Karpas-422 (cell line): ENCODE results near the gene DLGAP1. TPM values are rescaled to one million over a fixed set of nuclear protein-coding genes. Genes with fewer than 3 reads are reported as not detected.
A peak's percentile ranks its signal among the peaks of the same experiment; 100 is the strongest.

Experiments used
- DNase-seq: peaks from one replicate; pipeline ENCODE4 v3.0.0-alpha.2; 2015
- H2AFZ ChIP-seq: fragments of 200-600 bp; sonication (generic); 2 replicates; pipeline ENCODE4 v1.6.1; 2014; ENCODE audit warnings: antibody characterized with exemption, low read length, mixed read lengths
- H3K27ac ChIP-seq: fragments of 200-600 bp; sonication (generic); 2 replicates; pipeline ENCODE4 v1.5.1; 2014; ENCODE audit warnings: mild to moderate bottlenecking, low read length, moderate library complexity
- H3K27me3 ChIP-seq: fragments of 200-600 bp; sonication (generic); 2 replicates; pipeline ENCODE4 v1.6.1; 2014; ENCODE audit warnings: low read length, mixed read lengths
- H3K36me3 ChIP-seq: fragments of 200-600 bp; sonication (generic); 2 replicates; pipeline ENCODE4 v1.6.1; 2014; ENCODE audit warnings: low read length, mixed read lengths; ENCODE audit not compliant: insufficient read depth
- H3K4me1 ChIP-seq: fragments of 200-600 bp; sonication (generic); 2 replicates; pipeline ENCODE4 v1.6.1; 2014; ENCODE audit warnings: mild to moderate bottlenecking, low read length, mixed read lengths
- H3K4me2 ChIP-seq: fragments of 200-600 bp; sonication (generic); 2 replicates; pipeline ENCODE4 v1.6.1; 2014; ENCODE audit warnings: low read length, low read depth, mild to moderate bottlenecking; ENCODE audit not compliant: poor library complexity, severe bottlenecking
- H3K4me3 ChIP-seq: fragments of 200-600 bp; sonication (generic); 2 replicates; pipeline ENCODE4 v1.5.1; 2014; ENCODE audit warnings: mild to moderate bottlenecking, antibody characterized with exemption, low read length, mixed read lengths
- H3K79me2 ChIP-seq: fragments of 200-600 bp; sonication (generic); 2 replicates; pipeline ENCODE4 v1.6.1; 2014; ENCODE audit warnings: mild to moderate bottlenecking, low read length, mixed read lengths
- H3K9ac ChIP-seq: fragments of 200-600 bp; sonication (generic); 2 replicates; pipeline ENCODE4 v1.6.0; 2014; ENCODE audit warnings: low read length
- H3K9me2 ChIP-seq: fragments of 200-600 bp; sonication (generic), shearing (Covaris generic); replicated peaks from 2 replicates; pipeline ENCODE4 v1.6.0; 2014; ENCODE audit warnings: mild to moderate bottlenecking, low read length, moderate library complexity; ENCODE audit not compliant: insufficient read depth
- H3K9me3 ChIP-seq: fragments of 300-700, 200-600 bp; sonication (generic); 2 replicates; pipeline ENCODE4 v1.6.1; 2014; ENCODE audit warnings: low read length, mixed read lengths
- H4K20me1 ChIP-seq: fragments of 200-600 bp; sonication (generic); 2 replicates; pipeline ENCODE4 v1.6.1; 2014; ENCODE audit warnings: mild to moderate bottlenecking, antibody characterized with exemption, low read length, low read depth; ENCODE audit not compliant: insufficient read depth
- total RNA-seq: library from RNA; depleted of rRNA; stranded (reverse); fragments of >200 nt; shearing (Covaris generic); gene quantifications from 2 replicates; pipeline ENCODE4 v1.2.3, GENCODE V29; 2014; ENCODE audit warnings: low replicate concordance

DLGAP1 gene
- total RNA-seq, 1 experiment from 2014 or later, result 8.8 TPM

DNA sequence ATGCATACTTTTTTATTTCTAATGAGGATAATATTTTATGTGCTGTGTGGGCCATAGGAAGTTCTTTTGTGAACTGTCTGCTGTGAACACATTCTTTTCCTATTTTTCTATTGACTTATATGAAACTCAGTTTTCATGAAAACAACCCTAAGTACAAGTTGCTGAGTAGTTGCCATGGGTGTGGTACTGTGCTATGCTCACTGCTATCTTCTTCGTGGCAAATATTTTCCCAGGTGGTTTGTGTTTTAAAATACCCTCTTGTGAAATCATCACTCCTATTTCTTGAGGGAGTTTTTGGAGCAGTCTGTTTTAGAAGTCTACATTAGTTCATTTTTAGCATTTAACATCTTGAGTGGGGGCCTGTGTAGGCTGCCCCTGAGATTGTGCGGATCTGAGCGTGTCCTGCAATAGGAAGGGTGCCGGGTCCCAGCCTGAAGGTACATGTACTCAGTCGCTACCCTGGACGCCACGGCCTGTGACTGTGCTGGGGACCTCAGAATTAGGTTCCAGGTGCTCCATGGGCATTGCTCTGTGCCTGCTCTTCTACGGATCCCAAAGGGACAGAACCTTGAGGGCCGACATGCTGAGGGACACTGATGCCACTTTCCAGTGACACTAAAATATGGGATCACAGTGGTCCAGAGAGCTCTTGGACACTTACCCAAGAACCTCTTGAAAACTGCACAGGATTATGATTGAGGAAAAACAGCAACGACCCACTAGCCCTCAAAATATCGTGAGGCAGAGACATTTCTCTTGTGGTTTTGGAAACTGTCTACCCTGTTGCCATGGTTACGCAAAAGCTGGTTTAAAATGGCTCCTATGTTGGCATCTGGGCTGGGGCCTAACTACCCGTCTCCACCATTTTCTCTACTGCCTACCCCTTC lies 524.7 kb downstream of the DLGAP1 start:
- H3K4me2 ChIP-seq, result no peak overlapping the region
- peaks cover 36% of the 10 kb centered on the region for H3K4me1 ChIP-seq
- no peaks in the 10 kb centered on the region for H4K20me1 ChIP-seq
- no peaks in the 10 kb centered on the region for H3K27me3 ChIP-seq
- no peak overlapping the region for H3K4me3 ChIP-seq
- H3K9me3 ChIP-seq, result no peaks in the 10 kb centered on the region
- no peaks in the 10 kb centered on the region for H3K9me2 ChIP-seq
- H3K79me2 ChIP-seq, result no peaks in the 10 kb centered on the region
- H3K9ac ChIP-seq, result no peak overlapping the region
- no peak overlapping the region for H3K27ac ChIP-seq
- DNase-seq, result no peak
- no peak overlapping the region for H2AFZ ChIP-seq
- no peaks in the 10 kb centered on the region for H3K36me3 ChIP-seq

DNA sequence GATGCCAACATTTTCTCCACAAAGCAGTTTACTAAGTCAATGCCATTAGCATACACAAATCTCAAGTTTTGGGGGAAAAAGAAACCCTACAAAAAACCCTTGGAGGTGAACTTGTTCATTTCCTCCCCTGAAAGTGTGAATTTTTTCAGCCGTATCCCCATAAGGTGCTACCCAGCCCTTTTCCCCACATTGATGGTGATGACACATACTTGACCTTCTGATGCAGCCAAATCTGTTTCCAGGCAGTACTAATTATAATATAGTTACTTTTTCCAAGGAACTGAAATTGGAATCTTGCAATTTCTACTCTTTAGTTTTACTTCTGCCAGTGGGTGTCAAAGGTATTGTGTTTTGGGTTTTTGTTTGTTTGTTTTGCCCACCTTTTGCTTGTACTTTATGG lies 530.7 kb downstream of the DLGAP1 start:
- Histone ChIP-seq H3K27me3 (no peaks in the 10 kb centered on the region), H3K79me2 (no peaks in the 10 kb centered on the region), H3K4me3 (no peak overlapping the region), H4K20me1 (no peaks in the 10 kb centered on the region), H2AFZ (no peak overlapping the region), H3K4me1 (peaks cover 6% of the 10 kb centered on the region), H3K27ac (no peak overlapping the region), H3K4me2 (no peak overlapping the region), H3K9me2 (no peaks in the 10 kb centered on the region), H3K9me3 (no peaks in the 10 kb centered on the region), H3K36me3 (no peaks in the 10 kb centered on the region), H3K9ac (no peak overlapping the region)
- no peak for DNase-seq

DNA sequence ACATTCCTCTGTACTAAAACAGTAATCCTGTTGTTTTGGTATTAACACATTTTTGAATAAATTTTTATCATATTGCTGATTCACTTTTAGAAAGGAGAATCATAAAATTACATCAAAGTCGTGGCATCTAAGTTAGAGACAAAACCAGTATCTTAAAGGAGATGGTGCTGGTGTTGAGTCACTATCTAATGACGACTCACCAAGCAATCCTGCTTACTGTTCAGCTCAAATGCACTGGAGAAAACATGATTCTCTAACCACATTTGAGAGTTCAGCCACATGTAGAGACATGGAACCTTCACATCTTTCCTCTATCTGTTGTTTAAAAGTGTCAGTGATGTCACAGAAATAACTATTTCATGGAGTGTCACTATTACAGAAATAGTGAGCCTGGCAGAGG lies 531.4 kb downstream of the DLGAP1 start:
- Histone ChIP-seq H3K27ac (no peak overlapping the region), H3K4me3 (no peak overlapping the region), H3K9ac (no peak overlapping the region), H3K27me3 (no peaks in the 10 kb centered on the region), H4K20me1 (no peaks in the 10 kb centered on the region), H3K4me1 (peaks cover 3% of the 10 kb centered on the region; the same call in 1 of the 2 replicates), H3K36me3 (no peaks in the 10 kb centered on the region), H3K9me3 (no peaks in the 10 kb centered on the region), H3K79me2 (no peaks in the 10 kb centered on the region), H3K4me2 (no peak overlapping the region), H3K9me2 (no peaks in the 10 kb centered on the region), H2AFZ (no peak overlapping the region)
- no peak for DNase-seq

DNA sequence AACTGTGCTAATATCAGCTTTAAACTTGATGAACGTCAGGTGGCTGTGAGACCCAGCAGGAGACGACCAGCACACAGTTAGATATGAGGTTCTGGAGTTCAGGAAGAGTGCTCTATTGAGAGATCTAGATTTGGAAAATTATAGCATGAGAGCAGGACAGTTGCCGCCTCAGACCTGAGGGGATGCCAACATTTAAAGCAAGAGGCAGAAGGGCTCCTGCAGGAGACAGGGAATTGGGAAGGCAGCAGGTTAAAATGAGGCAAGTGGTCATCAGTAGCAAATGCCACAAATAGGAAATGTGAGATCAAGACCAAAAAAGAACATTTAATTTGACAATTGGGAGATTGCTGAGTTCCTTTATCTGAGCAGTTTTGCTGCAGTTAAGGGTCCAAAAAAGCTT lies 533.3 kb downstream of the DLGAP1 start:
- H3K9me3 ChIP-seq, result no peaks in the 10 kb centered on the region
- H3K4me1 ChIP-seq, result peaks cover 21% of the 10 kb centered on the region
- H3K9me2 ChIP-seq, result no peaks in the 10 kb centered on the region
- no peak for DNase-seq
- H3K27me3 ChIP-seq, result no peaks in the 10 kb centered on the region
- H4K20me1 ChIP-seq, result no peaks in the 10 kb centered on the region
- no peak overlapping the region for H3K9ac ChIP-seq
- no peak overlapping the region for H3K4me3 ChIP-seq
- no peak overlapping the region for H3K4me2 ChIP-seq
- no peak overlapping the region for H2AFZ ChIP-seq
- H3K27ac ChIP-seq, result no peak overlapping the region
- no peaks in the 10 kb centered on the region for H3K36me3 ChIP-seq
- no peaks in the 10 kb centered on the region for H3K79me2 ChIP-seq

DNA sequence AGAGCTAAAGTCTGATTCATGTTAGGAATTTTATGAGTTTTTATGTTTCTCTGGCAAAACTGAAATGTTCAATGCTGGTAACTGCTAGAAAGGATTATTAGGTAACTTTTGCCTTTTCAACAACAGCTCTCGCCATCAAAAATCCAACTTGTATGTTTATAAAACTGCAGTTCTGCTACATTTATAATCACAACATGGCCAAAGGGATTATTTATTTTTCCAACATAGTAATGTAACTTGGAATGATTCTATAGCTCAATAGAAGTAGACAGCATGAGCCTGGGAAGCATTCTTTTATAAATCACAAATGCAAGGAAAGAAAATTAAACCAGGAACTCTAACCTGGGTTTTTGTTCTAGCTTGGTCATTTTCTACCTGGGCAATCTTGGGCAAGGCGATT lies 534.3 kb downstream of the DLGAP1 start:
- Histone ChIP-seq H3K4me2 (no peak overlapping the region), H3K27me3 (no peaks in the 10 kb centered on the region), H3K27ac (no peak overlapping the region), H2AFZ (no peak overlapping the region), H3K9ac (no peak overlapping the region), H3K9me2 (no peaks in the 10 kb centered on the region), H4K20me1 (no peaks in the 10 kb centered on the region), H3K79me2 (no peaks in the 10 kb centered on the region), H3K4me1 (peaks cover 31% of the 10 kb centered on the region), H3K4me3 (no peak overlapping the region), H3K36me3 (no peaks in the 10 kb centered on the region), H3K9me3 (no peaks in the 10 kb centered on the region)
- no peak for DNase-seq

DNA sequence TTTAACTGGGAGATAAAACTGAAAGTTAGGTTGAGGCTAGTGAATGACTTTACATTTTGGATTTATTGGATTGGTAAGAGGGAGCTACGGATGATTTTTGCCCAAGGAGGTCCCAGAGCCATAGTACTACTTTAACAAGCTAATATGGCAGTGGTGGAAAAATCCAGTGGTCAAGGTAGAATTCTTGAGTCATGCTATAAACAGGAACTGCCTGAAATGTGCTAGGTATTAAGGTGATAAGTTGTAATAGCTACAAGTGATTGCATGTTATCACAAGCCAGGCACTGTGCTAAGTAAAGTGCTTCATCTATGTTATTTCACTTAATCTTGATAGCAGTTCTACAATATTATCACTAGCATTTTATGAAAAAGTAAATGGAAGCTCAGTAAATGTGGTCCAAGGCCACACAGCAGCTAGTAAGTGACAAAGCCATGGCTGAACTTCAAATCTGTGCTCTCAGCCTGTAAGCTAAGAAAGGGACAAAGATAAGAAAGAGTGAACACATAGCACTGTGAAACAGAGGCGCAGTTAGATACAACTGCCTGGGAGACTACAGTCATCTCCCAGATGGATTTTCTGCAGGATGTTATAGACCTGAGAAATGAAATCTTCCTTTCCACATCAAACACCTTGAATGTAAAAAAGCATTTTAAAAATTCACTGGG lies 535.6 kb downstream of the DLGAP1 start:
- no peaks in the 10 kb centered on the region for H3K9me2 ChIP-seq
- no peaks in the 10 kb centered on the region for H3K9me3 ChIP-seq
- no peak overlapping the region for H3K9ac ChIP-seq
- H3K4me2 ChIP-seq, result no peak overlapping the region
- H2AFZ ChIP-seq, result no peak overlapping the region
- no peaks in the 10 kb centered on the region for H4K20me1 ChIP-seq
- no peaks in the 10 kb centered on the region for H3K79me2 ChIP-seq
- H3K36me3 ChIP-seq, result no peaks in the 10 kb centered on the region
- H3K4me3 ChIP-seq, result no peak overlapping the region
- H3K27ac ChIP-seq, result no peak overlapping the region
- no peak for DNase-seq
- H3K27me3 ChIP-seq, result no peaks in the 10 kb centered on the region
- H3K4me1 ChIP-seq, result peaks cover 44% of the 10 kb centered on the region

DNA sequence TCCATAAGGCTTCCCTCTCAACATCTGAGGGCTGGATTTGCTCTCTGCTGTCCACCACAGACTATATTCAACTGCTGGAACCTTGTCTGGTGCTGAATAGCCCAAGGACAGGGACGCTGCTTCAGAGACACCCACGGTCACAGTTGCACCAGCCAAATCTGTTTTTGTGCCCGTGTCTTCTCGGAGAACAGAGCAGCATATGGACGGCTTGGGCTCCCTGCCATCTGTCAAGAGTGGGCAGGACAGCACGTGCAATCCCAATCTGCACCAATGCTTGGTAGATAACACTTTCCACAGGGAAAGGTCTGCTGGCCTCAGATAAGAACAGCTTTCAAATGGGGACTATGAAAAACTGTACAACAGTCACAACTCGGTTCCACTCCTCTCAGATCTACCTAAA lies 539.0 kb downstream of the DLGAP1 start:
- peak overlapping the region; percentile 75 for H3K4me2 ChIP-seq
- H3K9me2 ChIP-seq, result no peaks in the 10 kb centered on the region
- H3K27ac ChIP-seq, result peak overlapping the region; percentile 93
- no peaks in the 10 kb centered on the region for H3K79me2 ChIP-seq
- H3K4me3 ChIP-seq, result peak overlapping the region; percentile 28
- no peaks in the 10 kb centered on the region for H3K27me3 ChIP-seq
- no peaks in the 10 kb centered on the region for H3K9me3 ChIP-seq
- no peaks in the 10 kb centered on the region for H3K36me3 ChIP-seq
- DNase-seq, result no peak
- no peak overlapping the region for H2AFZ ChIP-seq
- peaks cover 63% of the 10 kb centered on the region for H3K4me1 ChIP-seq
- peak overlapping the region; percentile 40 for H3K9ac ChIP-seq
- no peaks in the 10 kb centered on the region for H4K20me1 ChIP-seq

DNA sequence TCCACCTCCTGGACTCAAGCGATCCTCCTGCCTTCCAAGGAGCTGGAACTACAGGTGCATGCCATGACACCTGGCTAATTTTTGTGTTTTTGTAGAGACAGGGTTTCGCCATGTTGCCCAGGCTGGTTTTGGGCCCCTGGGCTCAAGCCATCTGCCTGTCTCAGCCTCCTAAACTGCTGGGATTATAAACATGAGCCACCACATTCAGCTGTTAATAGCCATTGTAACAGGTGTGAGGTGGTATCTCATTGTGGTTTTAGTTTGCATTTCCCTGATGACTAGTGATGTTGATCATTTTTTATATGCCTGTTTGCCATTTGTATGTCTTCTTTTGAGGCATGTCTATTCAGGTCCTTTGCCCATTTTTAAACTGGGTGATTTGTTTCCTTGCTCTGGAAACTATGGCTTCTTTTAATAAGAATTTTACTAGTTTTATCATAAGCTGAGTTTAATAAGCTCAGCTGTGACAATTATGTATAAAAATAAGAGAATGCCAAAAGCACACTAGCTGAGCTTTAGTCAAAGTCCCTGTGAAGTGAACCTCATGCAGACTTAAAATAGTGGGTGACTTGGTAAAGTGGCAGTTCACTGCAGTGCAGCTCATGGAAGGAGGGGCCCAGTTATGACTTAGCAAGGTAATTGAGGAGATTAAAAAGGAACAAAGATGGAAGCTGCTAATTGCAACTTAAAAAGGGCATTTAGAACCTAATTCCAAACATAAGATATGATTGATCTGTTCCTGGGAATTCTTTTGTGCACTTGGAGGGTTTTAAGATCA lies 540.1 kb downstream of the DLGAP1 start:
- H3K27ac ChIP-seq, result peak overlapping the region; percentile 93
- peak; percentile 82 for DNase-seq
- no peaks in the 10 kb centered on the region for H3K27me3 ChIP-seq
- H3K9me2 ChIP-seq, result no peaks in the 10 kb centered on the region
- no peaks in the 10 kb centered on the region for H3K79me2 ChIP-seq
- no peaks in the 10 kb centered on the region for H3K36me3 ChIP-seq
- no peaks in the 10 kb centered on the region for H3K9me3 ChIP-seq
- H3K9ac ChIP-seq, result peak overlapping the region; percentile 40; the same call in 1 of the 2 replicates
- no peaks in the 10 kb centered on the region for H4K20me1 ChIP-seq
- H3K4me2 ChIP-seq, result peak overlapping the region; percentile 75
- peaks cover 67% of the 10 kb centered on the region for H3K4me1 ChIP-seq
- peak overlapping the region; percentile 28 for H3K4me3 ChIP-seq
- H2AFZ ChIP-seq, result no peak overlapping the region
